ENCODE data around the gene NCOA6. TPM values are rescaled to one million over a fixed set of nuclear protein-coding genes. Genes with fewer than 3 reads are reported as not detected.
A peak's percentile ranks its signal among the peaks of the same experiment; 100 is the strongest.

NCOA6 gene
- total and polyA plus RNA-seq, 7 experiments from 2014 or later = 4.6 to 31.9 (median 26.5) TPM

DNA sequence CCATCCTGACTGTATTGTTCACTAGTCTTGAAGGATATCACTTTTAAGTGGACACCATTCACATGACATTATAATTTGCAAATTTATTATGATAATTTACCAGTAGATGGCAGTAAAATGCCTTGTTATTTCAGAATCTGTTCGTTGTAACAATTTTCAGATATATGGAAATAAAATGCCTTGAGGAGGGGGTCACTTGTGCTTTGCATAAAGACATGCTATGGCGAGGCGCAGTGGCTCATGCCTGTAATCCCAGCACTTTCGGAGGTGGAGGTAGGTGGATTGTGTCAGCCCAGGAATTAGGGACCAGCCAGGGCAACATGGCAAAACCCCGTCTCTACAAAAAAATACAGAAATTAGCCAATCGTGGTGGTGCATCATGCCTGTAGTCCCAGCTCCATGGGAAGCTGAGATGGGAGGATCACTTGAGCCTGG is 9.0 kb upstream of the NCOA6 start:
- H3K9me3 Mint-ChIP-seq = peaks cover 0 to 2% (median 0%) of the 10 kb centered on the region in 11 donors
- Histone ChIP-seq H3K4me3 (ENCODE audit: low read length) (no peak overlapping the region), H3K9me3 (ENCODE audit: control insufficient read depth in 2 of 3, low read length in 3 of 3) (no peaks in the 10 kb centered on the region), H3K27ac (ENCODE audit: low read depth, low read length) (no peak overlapping the region), H3K36me3 (ENCODE audit: control insufficient read depth in 2 of 3, insufficient read depth in 3 of 3, low read length in 3 of 3) (no peaks in the 10 kb centered on the region), H3K4me1 (ENCODE audit: control insufficient read depth in 2 of 2, insufficient read depth in 2 of 2, low read length in 2 of 2) (no peaks in the 10 kb centered on the region), H3K27me3 (ENCODE audit: control insufficient read depth in 2 of 2, insufficient read depth in 2 of 2, low read length in 2 of 2) (no peaks in the 10 kb centered on the region)
- ATAC-seq = peak; percentile 49
- intact Hi-C loops (cut with micrococcal nuclease) = loop anchor here (1.0 to 5.0 kb wide), 10 partner anchors 121 to 613 kb away; partner anchors contain the start of genes GDF5 (in 1 of the 2), GSS (in 1 of the 2), MYH7B (in 1 of the 2) and TRPC4AP (in 1 of the 2)
- POLR2A ChIA-PET = no interaction called here
- H3K27me3 Mint-ChIP-seq = peaks cover 10 to 48% (median 13%) of the 10 kb centered on the region in 5 donors
- H3K4me3 Mint-ChIP-seq = no peak overlapping the region
- peaks cover 0 to 6% (median 0%) of the 10 kb centered on the region in 7 donors for H3K4me1 Mint-ChIP-seq
- DNase-seq = peak in 6 of 9 donors; percentile 7 to 55 (median 42)
- H3K27ac Mint-ChIP-seq = no peak overlapping the region
- H3K36me3 Mint-ChIP-seq = no peaks in the 10 kb centered on the region
- CTCF ChIA-PET = interaction anchor here (0.7 to 1.7 kb wide), 6 partner anchors 10 to 495 kb away, joined by 3 to 6 read pairs (median 4); partner anchors contain the start of gene NCOA6

DNA sequence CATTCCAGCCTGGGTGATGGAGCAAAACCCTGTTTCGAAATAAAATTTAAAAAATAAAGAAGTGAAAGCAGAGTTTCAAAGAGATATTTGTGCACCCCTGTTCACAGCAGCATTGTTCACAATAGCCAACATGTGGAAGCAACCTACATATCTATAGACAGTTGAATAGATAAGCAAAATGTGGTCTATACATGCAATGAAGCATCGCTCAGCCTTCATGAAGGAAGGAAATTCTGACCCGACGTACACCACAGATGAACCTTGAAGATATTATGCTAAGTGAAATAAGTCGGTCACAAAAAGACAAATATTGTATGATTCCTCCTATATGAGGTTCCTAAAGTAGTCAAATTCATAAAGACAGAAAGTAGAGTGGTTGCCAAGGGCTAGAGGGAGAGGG is 6.5 kb upstream of the NCOA6 start:
- DNase-seq = no peak
- Histone ChIP-seq H3K27ac (ENCODE audit: low read depth, low read length) (no peak overlapping the region), H3K4me1 (ENCODE audit: control insufficient read depth in 2 of 2, insufficient read depth in 2 of 2, low read length in 2 of 2) (no peaks in the 10 kb centered on the region), H3K36me3 (ENCODE audit: control insufficient read depth in 2 of 3, insufficient read depth in 3 of 3, low read length in 3 of 3) (no peaks in the 10 kb centered on the region), H3K4me3 (ENCODE audit: low read length) (no peak overlapping the region), H3K9me3 (ENCODE audit: control insufficient read depth in 2 of 3, low read length in 3 of 3) (no peaks in the 10 kb centered on the region), H3K27me3 (ENCODE audit: control insufficient read depth in 2 of 2, insufficient read depth in 2 of 2, low read length in 2 of 2) (no peaks in the 10 kb centered on the region)
- no peak overlapping the region for H3K27ac Mint-ChIP-seq
- POLR2A ChIA-PET = no interaction called here
- peaks cover 0 to 6% (median 2%) of the 10 kb centered on the region in 7 donors for H3K4me1 Mint-ChIP-seq
- H3K9me3 Mint-ChIP-seq = peaks cover 0 to 2% (median 0%) of the 10 kb centered on the region in 11 donors
- ATAC-seq = no peak
- no peaks in the 10 kb centered on the region for H3K36me3 Mint-ChIP-seq
- CTCF ChIA-PET = interaction anchor here (1.0 kb wide), 1 partner anchor 124 kb away, joined by 3 read pairs; the partner anchor contains the start of genes GSS and MYH7B
- H3K27me3 Mint-ChIP-seq = peaks cover 10 to 43% (median 13%) of the 10 kb centered on the region in 5 donors
- H3K4me3 Mint-ChIP-seq = no peak overlapping the region
- intact Hi-C loops (cut with micrococcal nuclease) = loop anchor here in 1 of 2 donors (5.0 kb wide), 1 partner anchor 435 kb away; no protein-coding TSS in a partner anchor

DNA sequence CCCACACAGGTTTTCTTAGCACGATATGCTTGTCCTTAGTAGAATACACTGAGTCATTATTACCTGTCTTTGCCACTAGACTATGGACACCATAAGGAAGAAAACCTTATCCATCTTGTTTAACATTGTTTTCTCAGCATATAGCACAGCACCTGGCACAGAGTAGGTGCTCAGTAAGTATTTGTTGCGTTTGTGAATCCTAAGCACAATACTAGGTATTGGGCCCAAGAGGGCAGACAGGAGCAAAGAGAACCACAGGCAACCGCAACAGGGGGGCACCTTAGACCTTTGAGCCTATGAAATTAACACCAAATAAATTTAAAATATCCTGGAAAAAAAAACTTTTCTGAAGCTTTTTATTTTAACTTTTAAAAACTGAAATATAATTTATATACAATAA is 3.7 kb upstream of the NCOA6 start:
- CTCF ChIA-PET = no interaction called here
- ATAC-seq = no peak
- Histone ChIP-seq H3K4me3 (ENCODE audit: low read length) (no peak overlapping the region), H3K27ac (ENCODE audit: low read depth, low read length) (no peak overlapping the region), H3K4me1 (ENCODE audit: control insufficient read depth in 2 of 2, insufficient read depth in 2 of 2, low read length in 2 of 2) (peaks cover 1 to 7% of the 10 kb centered on the region in 2 donors), H3K36me3 (ENCODE audit: control insufficient read depth in 2 of 3, insufficient read depth in 3 of 3, low read length in 3 of 3) (peaks cover 0 to 4% (median 0%) of the 10 kb centered on the region in 3 experiments), H3K9me3 (ENCODE audit: control insufficient read depth in 2 of 3, low read length in 3 of 3) (no peaks in the 10 kb centered on the region), H3K27me3 (ENCODE audit: control insufficient read depth in 2 of 2, insufficient read depth in 2 of 2, low read length in 2 of 2) (no peaks in the 10 kb centered on the region)
- POLR2A ChIA-PET = no interaction called here
- Mint-ChIP-seq H3K9me3 (peaks cover 0 to 2% (median 0%) of the 10 kb centered on the region in 11 donors), H3K27me3 (peaks cover 4 to 39% (median 9%) of the 10 kb centered on the region in 5 donors), H3K36me3 (peaks cover 0 to 4% (median 0%) of the 10 kb centered on the region in 5 donors), H3K27ac (peak overlapping the region in 3 of 9 donors; percentile 15 to 59 (median 29)), H3K4me3 (no peak overlapping the region), H3K4me1 (peaks cover 7 to 18% (median 12%) of the 10 kb centered on the region in 7 donors)
- DNase-seq = no peak
- intact Hi-C loops (cut with micrococcal nuclease) = loop anchor here (10.0 kb wide), 4 partner anchors 124 to 1126 kb away; partner anchors contain the start of genes TP53INP2 (in 2 of the 2), MMP24OS (in 1 of the 2), PIGU (in 1 of the 2) and SCAND1 (in 1 of the 2)

DNA sequence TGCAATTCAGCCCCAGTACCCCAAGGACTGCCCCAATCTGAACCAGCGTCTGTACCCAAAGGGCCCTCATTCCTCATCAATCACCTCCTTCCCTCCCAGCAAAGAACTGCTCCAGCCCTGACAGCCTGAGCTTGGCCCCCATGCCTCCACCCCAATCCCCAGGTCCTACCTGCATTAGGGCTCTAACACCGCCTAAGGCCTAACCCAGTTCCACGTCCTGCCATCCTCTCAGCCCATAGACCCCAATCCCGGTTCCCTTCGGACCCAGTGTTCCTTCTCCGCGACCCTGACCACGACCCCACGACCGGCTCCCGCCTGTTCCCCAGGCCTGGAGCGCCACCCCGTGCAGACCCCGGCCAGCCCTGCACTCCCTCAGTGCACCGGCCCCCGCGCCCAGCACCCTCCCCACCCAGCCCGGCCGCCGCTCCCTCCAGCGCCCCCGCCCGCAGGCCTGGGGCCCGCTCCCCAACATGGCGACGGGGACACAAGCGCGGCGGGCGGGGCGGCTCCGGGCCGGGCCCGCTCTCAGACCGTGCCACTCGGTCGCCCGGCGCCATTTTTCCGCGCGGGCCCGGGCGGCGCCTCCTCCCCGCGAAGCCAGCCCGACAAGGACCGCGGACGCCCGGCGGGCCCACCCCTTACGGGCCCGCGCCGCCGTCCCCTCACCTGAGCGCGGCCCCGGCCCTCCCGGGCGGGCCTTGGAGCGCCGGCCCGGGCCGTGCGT is 483 bp downstream of the NCOA6 start:
- peaks cover 0 to 6% (median 4%) of the 10 kb centered on the region in 5 donors for H3K36me3 Mint-ChIP-seq
- Histone ChIP-seq H3K27ac (ENCODE audit: low read depth, low read length) (peak overlapping the region; percentile 76), H3K9me3 (ENCODE audit: control insufficient read depth in 2 of 3, low read length in 3 of 3) (no peaks in the 10 kb centered on the region), H3K4me3 (ENCODE audit: low read length) (peak overlapping the region; percentile 78), H3K36me3 (ENCODE audit: control insufficient read depth in 2 of 3, insufficient read depth in 3 of 3, low read length in 3 of 3) (peaks cover 0 to 4% (median 0%) of the 10 kb centered on the region in 3 experiments), H3K4me1 (ENCODE audit: control insufficient read depth in 2 of 2, insufficient read depth in 2 of 2, low read length in 2 of 2) (peaks cover 16 to 17% of the 10 kb centered on the region in 2 donors), H3K27me3 (ENCODE audit: control insufficient read depth in 2 of 2, insufficient read depth in 2 of 2, low read length in 2 of 2) (no peaks in the 10 kb centered on the region)
- H3K4me3 Mint-ChIP-seq = peak overlapping the region; percentile 83 to 100 (median 98)
- H3K4me1 Mint-ChIP-seq = peaks cover 33 to 55% (median 45%) of the 10 kb centered on the region in 7 donors
- POLR2A ChIA-PET = interaction anchor here (0.7 to 1.3 kb wide), 4 partner anchors 11 to 917 kb away, joined by 3 to 4 read pairs (median 3); partner anchors contain the start of genes EDEM2 and RBM39
- peaks cover 0 to 10% (median 0%) of the 10 kb centered on the region in 5 donors for H3K27me3 Mint-ChIP-seq
- intact Hi-C loops (cut with micrococcal nuclease) = loop anchor here (1.0 to 10.0 kb wide), 14 partner anchors 51 to 1130 kb away; partner anchors contain the start of genes ACSS2 (in 2 of the 2), AHCY (in 2 of the 2), EDEM2 (in 2 of the 2) and GSS (in 2 of the 2)
- H3K9me3 Mint-ChIP-seq = no peaks in the 10 kb centered on the region
- CTCF ChIA-PET = interaction anchor here (1.0 to 2.4 kb wide), 2 partner anchors 10 to 49 kb away, joined by 4 to 5 read pairs; no protein-coding TSS in a partner anchor
- ATAC-seq (peak; percentile 90), DNase-seq (peak in 8 of 9 donors; percentile 47 to 79 (median 60))
- peak overlapping the region; percentile 85 to 95 (median 91) for H3K27ac Mint-ChIP-seq

DNA sequence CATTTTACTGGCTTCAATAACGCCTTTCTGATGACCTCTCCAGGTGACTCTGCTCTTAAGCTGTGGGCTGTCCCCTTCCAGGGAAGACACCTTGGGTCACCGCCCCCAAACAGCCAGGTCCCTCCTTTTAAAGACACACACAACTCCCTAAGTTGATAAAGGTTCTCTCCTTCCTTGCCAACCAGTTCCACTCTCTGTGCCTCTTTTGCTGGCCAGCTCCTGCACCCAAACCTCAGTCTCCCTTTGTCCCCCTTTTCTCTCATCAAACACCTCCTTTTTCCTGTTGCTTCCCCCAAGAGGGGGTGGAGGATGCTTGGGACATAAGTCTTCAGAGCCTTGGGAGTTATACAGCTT is 1.0 kb downstream of the NCOA6 start:
- Mint-ChIP-seq H3K4me3 (peak overlapping the region; percentile 83 to 100 (median 98)), H3K4me1 (peaks cover 33 to 60% (median 50%) of the 10 kb centered on the region in 7 donors), H3K36me3 (peaks cover 0 to 6% (median 4%) of the 10 kb centered on the region in 5 donors), H3K9me3 (no peaks in the 10 kb centered on the region), H3K27ac (peak overlapping the region; percentile 85 to 95 (median 91)), H3K27me3 (peaks cover 0 to 4% (median 0%) of the 10 kb centered on the region in 5 donors)
- Histone ChIP-seq H3K27ac (ENCODE audit: low read depth, low read length) (peak overlapping the region; percentile 76), H3K4me1 (ENCODE audit: control insufficient read depth in 2 of 2, insufficient read depth in 2 of 2, low read length in 2 of 2) (peaks cover 17 to 20% of the 10 kb centered on the region in 2 donors), H3K9me3 (ENCODE audit: control insufficient read depth in 2 of 3, low read length in 3 of 3) (no peaks in the 10 kb centered on the region), H3K27me3 (ENCODE audit: control insufficient read depth in 2 of 2, insufficient read depth in 2 of 2, low read length in 2 of 2) (no peaks in the 10 kb centered on the region), H3K36me3 (ENCODE audit: control insufficient read depth in 2 of 3, insufficient read depth in 3 of 3, low read length in 3 of 3) (peaks cover 0 to 4% (median 0%) of the 10 kb centered on the region in 3 experiments), H3K4me3 (ENCODE audit: low read length) (peak overlapping the region; percentile 78)
- intact Hi-C loops (cut with micrococcal nuclease) = loop anchor here (1.0 to 10.0 kb wide), 10 partner anchors 52 to 1130 kb away; partner anchors contain the start of genes TP53INP2 (in 2 of the 2), TRPC4AP (in 2 of the 2), ACSS2 (in 1 of the 2) and AHCY (in 1 of the 2)
- peak; percentile 25 to 73 (median 64) for DNase-seq
- ATAC-seq = peak; percentile 60
- CTCF ChIA-PET = interaction anchor here (0.7 to 2.4 kb wide), 2 partner anchors 11 to 1166 kb away, joined by 3 to 5 read pairs; no protein-coding TSS in a partner anchor
- POLR2A ChIA-PET = interaction anchor here (0.6 to 0.8 kb wide), 5 partner anchors 11 to 714 kb away, joined by 3 to 4 read pairs (median 3); partner anchors contain the start of gene EDEM2

DNA sequence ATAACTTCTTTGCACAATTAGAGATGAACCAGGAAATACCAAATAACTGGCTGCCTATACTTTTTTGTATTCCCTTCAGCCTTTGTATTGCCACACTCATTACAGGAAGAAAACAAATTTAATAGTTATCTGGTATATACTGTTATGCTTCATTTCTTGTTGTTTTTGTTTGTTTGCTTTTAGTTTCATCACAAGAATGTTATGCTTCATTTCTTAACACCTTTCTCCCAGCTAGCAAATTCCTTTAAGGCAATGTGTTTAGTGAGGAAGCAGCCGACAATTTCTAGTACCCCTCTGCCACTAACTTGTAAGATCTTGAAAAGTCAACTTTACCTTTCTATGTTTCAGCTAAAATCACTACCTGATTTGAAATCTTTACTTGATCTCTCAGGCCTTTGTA is 1.4 kb downstream of the NCOA6 start:
- H3K9me3 Mint-ChIP-seq = no peaks in the 10 kb centered on the region
- H3K4me3 Mint-ChIP-seq = peak overlapping the region; percentile 83 to 100 (median 98)
- peak overlapping the region; percentile 85 to 95 (median 91) for H3K27ac Mint-ChIP-seq
- Histone ChIP-seq H3K4me3 (ENCODE audit: low read length) (peak overlapping the region; percentile 78), H3K36me3 (ENCODE audit: control insufficient read depth in 2 of 3, insufficient read depth in 3 of 3, low read length in 3 of 3) (peaks cover 0 to 4% (median 0%) of the 10 kb centered on the region in 3 experiments), H3K27ac (ENCODE audit: low read depth, low read length) (peak overlapping the region; percentile 76), H3K9me3 (ENCODE audit: control insufficient read depth in 2 of 3, low read length in 3 of 3) (no peaks in the 10 kb centered on the region), H3K27me3 (ENCODE audit: control insufficient read depth in 2 of 2, insufficient read depth in 2 of 2, low read length in 2 of 2) (no peaks in the 10 kb centered on the region), H3K4me1 (ENCODE audit: control insufficient read depth in 2 of 2, insufficient read depth in 2 of 2, low read length in 2 of 2) (peaks cover 17 to 21% of the 10 kb centered on the region in 2 donors)
- peaks cover 0 to 6% (median 4%) of the 10 kb centered on the region in 5 donors for H3K36me3 Mint-ChIP-seq
- H3K27me3 Mint-ChIP-seq = peaks cover 0 to 2% (median 0%) of the 10 kb centered on the region in 5 donors
- H3K4me1 Mint-ChIP-seq = peaks cover 33 to 62% (median 54%) of the 10 kb centered on the region in 7 donors
- intact Hi-C loops (cut with micrococcal nuclease) = loop anchor here (1.0 to 10.0 kb wide), 10 partner anchors 53 to 1131 kb away; partner anchors contain the start of genes TP53INP2 (in 2 of the 2), TRPC4AP (in 2 of the 2), ACSS2 (in 1 of the 2) and AHCY (in 1 of the 2)
- ATAC-seq (no peak), DNase-seq (no peak)
- CTCF ChIA-PET = interaction anchor here (0.7 to 2.4 kb wide), 2 partner anchors 11 to 1166 kb away, joined by 3 to 5 read pairs; no protein-coding TSS in a partner anchor
- POLR2A ChIA-PET = interaction anchor here (0.6 to 1.2 kb wide), 5 partner anchors 10 to 714 kb away, joined by 3 to 4 read pairs (median 3); partner anchors contain the start of gene EDEM2

All from naive thymus-derived CD4-positive, alpha-beta T cell (primary cell).